GM19238 (cell line): ENCODE measurements around the gene LCORL.
"Not testable (repeated sequence)": the region's sequence is repeated elsewhere in the genome, so short reads cannot be mapped to it uniquely, and the experiment has no call there.

ENCODE experiments used
- DNase-seq: peaks from one replicate; pipeline ENCODE4 v3.0.0; 2011; ENCODE audit warnings: low spot score; ENCODE audit not compliant: insufficient read length

LCORL gene

GRCh38 chr4:17933126-17933525 is 88.4 kb downstream of the LCORL start:
- no peak for DNase-seq

- no peak for DNase-seq
Measured at GRCh38 chr4:17932041-17932440, 89.5 kb downstream of the LCORL start.

GRCh38 chr4:17930256-17930655 is 91.3 kb downstream of the LCORL start:
- no peak for DNase-seq

GRCh38 chr4:17924189-17924588 is 97.4 kb downstream of the LCORL start:
- no peak for DNase-seq

- no peak for DNase-seq
Measured at GRCh38 chr4:17921451-17921850, 100.1 kb downstream of the LCORL start.

GRCh38 chr4:17920681-17921080 is 100.9 kb downstream of the LCORL start:
- no peak for DNase-seq

GRCh38 chr4:17915439-17915838 is 106.1 kb downstream of the LCORL start:
- no peak for DNase-seq

GRCh38 chr4:17912011-17912410 is 109.5 kb downstream of the LCORL start:
- no peak for DNase-seq

- DNase-seq, result no peak
Measured at GRCh38 chr4:17911608-17912007, 109.9 kb downstream of the LCORL start.

GRCh38 chr4:17898553-17899055 is 123.0 kb downstream of the LCORL start:
- no peak for DNase-seq

GRCh38 chr4:17895481-17895880 is 126.1 kb downstream of the LCORL start:
- DNase-seq, result no peak

GRCh38 chr4:17894421-17894820 is 127.1 kb downstream of the LCORL start:
- no peak for DNase-seq

GRCh38 chr4:17889692-17890091 is 131.9 kb downstream of the LCORL start:
- no peak for DNase-seq

GRCh38 chr4:17884511-17884910 is 137.0 kb downstream of the LCORL start:
- DNase-seq, result no peak

GRCh38 chr4:17884063-17884462 is 137.5 kb downstream of the LCORL start:
- no peak for DNase-seq

GRCh38 chr4:17877661-17878060 is 143.9 kb downstream of the LCORL start:
- no peak for DNase-seq

- no peak for DNase-seq
Measured at GRCh38 chr4:17876943-17877342, 144.6 kb downstream of the LCORL start.

GRCh38 chr4:17875402-17876070 is 146.0 kb downstream of the LCORL start:
- DNase-seq, result no peak

- DNase-seq, result no peak
Measured at GRCh38 chr4:17869327-17869726, 152.2 kb downstream of the LCORL start.

GRCh38 chr4:17867276-17867675 is 154.3 kb downstream of the LCORL start:
- DNase-seq, result no peak

- DNase-seq, result no peak
Measured at GRCh38 chr4:17866810-17867209, 154.7 kb downstream of the LCORL start.

GRCh38 chr4:17865866-17866363 is 155.6 kb downstream of the LCORL start:
- no peak for DNase-seq

- DNase-seq, result not testable (repeated sequence)
Measured at GRCh38 chr4:17861906-17862305, 159.6 kb downstream of the LCORL start.
